NK-92 treated with Interleukin-12 subunit alpha and Interleukin-12 subunit beta, amount 100 ng/mL, for 24 hours (cell line): ENCODE results near the gene MACF1.
"Not testable (repeated sequence)": the region's sequence is repeated elsewhere in the genome, so short reads cannot be mapped to it uniquely, and the experiment has no call there.

Source experiments
- DNase-seq: peaks from one replicate; lab custom pipeline; 2025; lab: John Stamatoyannopoulos, UW

The MACF1 gene

GRCh38 chr1:39494671-39495410 is 290.3 kb downstream of the MACF1 start:
- DNase-seq = no peak

GRCh38 chr1:39496520-39496919 is 292.0 kb downstream of the MACF1 start:
- not testable (repeated sequence) for DNase-seq

GRCh38 chr1:39497585-39497984 is 293.1 kb downstream of the MACF1 start:
- DNase-seq = no peak

- DNase-seq = not testable (repeated sequence)
Measured at GRCh38 chr1:39498096-39498710, 293.7 kb downstream of the MACF1 start.

GRCh38 chr1:39498821-39499220 is 294.3 kb downstream of the MACF1 start:
- not testable (repeated sequence) for DNase-seq

GRCh38 chr1:39499668-39500067 is 295.2 kb downstream of the MACF1 start:
- DNase-seq = no peak

- DNase-seq = no peak
Measured at GRCh38 chr1:39500862-39501389, 296.4 kb downstream of the MACF1 start.

- no peak for DNase-seq
Measured at GRCh38 chr1:39501666-39502065, 297.2 kb downstream of the MACF1 start.

- not testable (repeated sequence) for DNase-seq
Measured at GRCh38 chr1:39504436-39504835, 299.9 kb downstream of the MACF1 start.

GRCh38 chr1:39505289-39505688 is 300.8 kb downstream of the MACF1 start:
- no peak for DNase-seq

- DNase-seq = no peak
Measured at GRCh38 chr1:39507230-39507928, 302.9 kb downstream of the MACF1 start.

GRCh38 chr1:39508266-39508665 is 303.8 kb downstream of the MACF1 start:
- no peak for DNase-seq

GRCh38 chr1:39508857-39509305 is 304.4 kb downstream of the MACF1 start:
- DNase-seq = no peak

GRCh38 chr1:39509360-39510009 is 305.0 kb downstream of the MACF1 start:
- DNase-seq = no peak

- DNase-seq = not testable (repeated sequence)
Measured at GRCh38 chr1:39510570-39511186, 306.2 kb downstream of the MACF1 start.

GRCh38 chr1:39511477-39511876 is 307.0 kb downstream of the MACF1 start:
- DNase-seq = not testable (repeated sequence)

- DNase-seq = not testable (repeated sequence)
Measured at GRCh38 chr1:39512234-39512847, 307.8 kb downstream of the MACF1 start.

GRCh38 chr1:39514710-39515124 is 310.2 kb downstream of the MACF1 start:
- not testable (repeated sequence) for DNase-seq

- DNase-seq = not testable (repeated sequence)
Measured at GRCh38 chr1:39515131-39516086, 310.9 kb downstream of the MACF1 start.

- DNase-seq = not testable (repeated sequence)
Measured at GRCh38 chr1:39516841-39517240, 312.3 kb downstream of the MACF1 start.
